Measurements from ENCODE around the gene KCNMA1. TPM values are rescaled to one million over a fixed set of nuclear protein-coding genes. Genes with fewer than 3 reads are reported as not detected.
"Not testable (repeated sequence)": the region's sequence is repeated elsewhere in the genome, so short reads cannot be mapped to it uniquely, and the experiment has no call there.

KCNMA1 gene
- total RNA-seq, 8 experiments from 2014 or later, result 4.3 to 81.4 (median 17.3) TPM

DNA sequence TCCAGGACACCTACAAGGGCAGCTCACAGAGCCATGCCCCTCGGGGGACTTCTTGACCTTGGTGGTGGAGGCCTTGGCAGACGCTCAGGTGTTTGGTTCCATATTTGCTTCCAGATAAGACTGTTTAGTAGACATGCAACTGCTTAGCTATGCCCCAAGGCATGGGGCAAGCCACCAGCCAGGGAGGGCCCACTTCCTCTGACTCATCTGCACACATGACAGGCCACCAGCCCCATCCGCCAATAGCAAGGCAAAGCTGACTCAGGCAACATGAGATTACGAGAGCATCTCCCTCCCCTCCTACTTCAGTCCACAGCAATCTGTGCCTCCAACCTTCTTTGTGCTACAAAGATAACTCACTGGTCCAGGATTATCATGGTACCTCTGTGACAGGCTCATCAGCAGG is 54.9 kb downstream of the KCNMA1 start:
- peak; percentile 18 to 92 (median 67) for ATAC-seq (replicated peaks in 6 of 8)
- H3K27ac ChIP-seq, result no peak overlapping the region
- H3K4me3 ChIP-seq, result no peak overlapping the region
- H3K4me1 ChIP-seq (replicated peaks in 1 of 2), result peaks cover 12 to 14% of the 10 kb centered on the region in 2 donors
- WGBS, 10 experiments, result 18 to 100% (median 87%) methylated on average over 2 to 3 of the region's 4 CpGs; no CpG with 5 or more reads in 4 of the 10 experiments
- in situ Hi-C loops (cut with MboI; ENCODE audit: low pct_unique_long_range_greater_than_20kb in 2 of 9, low sequenced_read_pairs in 9 of 9, unreplicated experiment in 9 of 9), result no loop called here

GRCh38 chr10:77581738-77582137 is 55.9 kb downstream of the KCNMA1 start:
- Histone ChIP-seq H3K4me3 (no peak overlapping the region), H3K27ac (no peak overlapping the region), H3K4me1 (replicated peaks in 1 of 2) (peaks cover 5 to 6% of the 10 kb centered on the region in 2 donors)
- in situ Hi-C loops (cut with MboI; ENCODE audit: low pct_unique_long_range_greater_than_20kb in 2 of 9, low sequenced_read_pairs in 9 of 9, unreplicated experiment in 9 of 9), result no loop called here
- ATAC-seq (replicated peaks in 6 of 8), result peak in 1 of 8 experiments; percentile 13
- WGBS, 10 experiments, result 90 to 100% (median 95%) methylated on average over 1 to 4 of the region's 4 CpGs; no CpG with 5 or more reads in 5 of the 10 experiments

DNA sequence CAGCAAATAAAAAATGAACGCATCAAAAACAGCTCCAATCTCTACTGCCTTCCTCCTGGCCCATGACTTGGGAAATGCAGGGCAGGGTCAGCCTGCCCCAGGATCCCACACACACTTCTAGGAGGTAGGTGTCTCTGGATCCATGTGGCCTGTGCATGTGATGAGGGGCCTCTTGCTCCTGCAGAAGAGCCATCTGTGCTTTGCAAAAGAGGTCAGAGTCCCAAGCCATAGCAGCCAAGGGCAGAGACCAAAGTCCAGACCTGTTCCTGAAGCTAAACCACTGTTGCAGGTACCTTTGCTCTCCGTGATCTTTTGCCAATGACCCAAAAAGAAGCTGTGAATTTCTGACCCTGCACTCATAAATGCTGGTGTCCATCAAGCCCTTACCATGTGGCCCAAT is 57.1 kb downstream of the KCNMA1 start:
- Histone ChIP-seq H3K27ac (no peak overlapping the region), H3K4me1 (replicated peaks in 1 of 2) (peaks cover 4 to 5% of the 10 kb centered on the region in 2 donors), H3K4me3 (no peak overlapping the region)
- in situ Hi-C loops (cut with MboI; ENCODE audit: low pct_unique_long_range_greater_than_20kb in 2 of 9, low sequenced_read_pairs in 9 of 9, unreplicated experiment in 9 of 9), result no loop called here
- no peak for ATAC-seq (replicated peaks in 6 of 8)
- 57 to 100% (median 85%) methylated on average over 1 of the region's 2 CpGs; no CpG with 5 or more reads in 4 of the 10 experiments for WGBS, 10 experiments

DNA sequence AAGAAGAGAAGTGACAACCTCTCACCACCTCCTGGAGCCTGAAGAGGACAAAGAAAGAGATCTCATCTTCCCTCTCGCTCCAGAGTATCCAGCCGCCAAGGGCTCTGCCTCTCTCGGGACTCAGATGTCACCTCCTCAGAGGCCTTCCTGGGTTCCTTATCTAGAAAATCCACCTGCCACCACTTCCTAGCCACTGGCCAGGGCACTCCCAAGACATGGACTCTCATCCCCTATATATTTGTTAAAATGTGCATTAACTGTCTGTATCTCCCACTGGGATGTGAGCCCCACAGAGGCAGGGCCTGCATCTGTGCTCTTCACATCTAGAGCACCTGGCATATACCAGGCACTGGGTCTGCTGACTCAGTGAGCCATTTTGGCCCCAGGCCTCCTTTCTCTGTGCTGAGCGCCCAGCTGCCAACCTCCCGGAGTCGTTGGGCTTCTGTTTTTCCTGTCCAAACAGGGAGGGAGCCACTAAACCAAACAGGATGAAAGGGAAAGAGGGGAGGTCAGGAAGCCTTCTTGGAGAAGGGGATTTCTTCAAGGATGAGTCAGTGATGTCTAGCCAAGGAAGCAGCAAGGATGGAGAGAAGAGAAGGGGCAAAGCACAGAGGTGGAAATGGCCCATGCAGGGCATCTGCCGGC is 58.9 kb downstream of the KCNMA1 start:
- H3K27ac ChIP-seq, result no peak overlapping the region
- WGBS, 10 experiments, result 53 to 100% (median 79%) methylated on average over 1 to 6 of the region's 7 CpGs; no CpG with 5 or more reads in 3 of the 10 experiments
- in situ Hi-C loops (cut with MboI; ENCODE audit: low pct_unique_long_range_greater_than_20kb in 2 of 9, low sequenced_read_pairs in 9 of 9, unreplicated experiment in 9 of 9), result no loop called here
- H3K4me3 ChIP-seq, result no peak overlapping the region
- no peak for ATAC-seq (replicated peaks in 6 of 8)
- no peaks in the 10 kb centered on the region for H3K4me1 ChIP-seq (replicated peaks in 1 of 2)

GRCh38 chr10:77577666-77578229 is 59.9 kb downstream of the KCNMA1 start:
- in situ Hi-C loops (cut with MboI; ENCODE audit: low pct_unique_long_range_greater_than_20kb in 2 of 9, low sequenced_read_pairs in 9 of 9, unreplicated experiment in 9 of 9), result no loop called here
- Histone ChIP-seq H3K27ac (no peak overlapping the region), H3K4me3 (no peak overlapping the region), H3K4me1 (replicated peaks in 1 of 2) (no peaks in the 10 kb centered on the region)
- WGBS, 10 experiments, result no CpG with 5 or more reads among the region's 1 CpG
- no peak for ATAC-seq (replicated peaks in 6 of 8)

DNA sequence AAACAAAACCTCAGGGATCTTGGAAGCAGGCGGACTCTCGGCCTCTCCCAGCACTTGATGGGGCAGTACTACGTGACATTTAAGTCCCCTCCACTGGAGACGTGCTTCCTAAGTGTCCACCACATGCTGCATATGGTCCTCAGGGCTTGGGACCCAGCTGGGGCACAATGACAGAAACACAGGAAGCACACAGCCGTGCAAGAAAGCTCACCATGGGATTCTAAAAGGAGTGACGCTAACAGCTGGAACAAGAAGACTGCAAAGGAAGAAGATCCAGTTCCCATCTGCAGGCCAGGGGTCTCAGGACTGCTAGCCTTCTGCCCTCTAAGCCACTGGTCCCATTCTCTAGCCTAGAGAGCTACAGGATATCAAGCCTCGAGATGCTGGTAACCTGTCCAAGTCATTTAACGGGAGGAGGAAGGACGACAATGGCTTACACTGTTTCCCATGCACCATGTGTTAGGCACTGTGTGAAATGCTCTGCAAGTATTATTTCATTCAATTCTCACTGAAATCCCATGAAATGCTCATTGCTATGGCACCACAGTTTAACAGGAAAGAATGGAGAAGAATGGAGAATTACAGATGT is 61.1 kb downstream of the KCNMA1 start:
- in situ Hi-C loops (cut with MboI; ENCODE audit: low pct_unique_long_range_greater_than_20kb in 2 of 9, low sequenced_read_pairs in 9 of 9, unreplicated experiment in 9 of 9), result no loop called here
- no peak for ATAC-seq (replicated peaks in 6 of 8)
- Histone ChIP-seq H3K4me1 (replicated peaks in 1 of 2) (no peaks in the 10 kb centered on the region), H3K4me3 (no peak overlapping the region), H3K27ac (no peak overlapping the region)
- WGBS, 10 experiments, result 60 to 100% (median 80%) methylated on average over 1 to 7 of the region's 9 CpGs; no CpG with 5 or more reads in 5 of the 10 experiments

- 33 to 100% (median 80%) methylated on average over 1 to 4 of the region's 4 CpGs; no CpG with 5 or more reads in 4 of the 10 experiments for WGBS, 10 experiments
- no peaks in the 10 kb centered on the region for H3K4me1 ChIP-seq (replicated peaks in 1 of 2)
- ATAC-seq (replicated peaks in 6 of 8), result no peak
- no peak overlapping the region for H3K4me3 ChIP-seq
- in situ Hi-C loops (cut with MboI; ENCODE audit: low pct_unique_long_range_greater_than_20kb in 2 of 9, low sequenced_read_pairs in 9 of 9, unreplicated experiment in 9 of 9), result no loop called here
- no peak overlapping the region for H3K27ac ChIP-seq
These were observed 61.6 kb downstream of the KCNMA1 start for GRCh38 chr10:77576007-77576367.

- 61 to 89% (median 73%) methylated on average over 1 to 7 of the region's 10 CpGs; no CpG with 5 or more reads in 2 of the 10 experiments for WGBS, 10 experiments
- in situ Hi-C loops (cut with MboI; ENCODE audit: low pct_unique_long_range_greater_than_20kb in 2 of 9, low sequenced_read_pairs in 9 of 9, unreplicated experiment in 9 of 9), result no loop called here
- no peak overlapping the region for H3K4me3 ChIP-seq
- H3K27ac ChIP-seq, result no peak overlapping the region
- H3K4me1 ChIP-seq (replicated peaks in 1 of 2), result no peaks in the 10 kb centered on the region
- no peak for ATAC-seq (replicated peaks in 6 of 8)
These were observed 62.2 kb downstream of the KCNMA1 start for GRCh38 chr10:77575271-77576006.

DNA sequence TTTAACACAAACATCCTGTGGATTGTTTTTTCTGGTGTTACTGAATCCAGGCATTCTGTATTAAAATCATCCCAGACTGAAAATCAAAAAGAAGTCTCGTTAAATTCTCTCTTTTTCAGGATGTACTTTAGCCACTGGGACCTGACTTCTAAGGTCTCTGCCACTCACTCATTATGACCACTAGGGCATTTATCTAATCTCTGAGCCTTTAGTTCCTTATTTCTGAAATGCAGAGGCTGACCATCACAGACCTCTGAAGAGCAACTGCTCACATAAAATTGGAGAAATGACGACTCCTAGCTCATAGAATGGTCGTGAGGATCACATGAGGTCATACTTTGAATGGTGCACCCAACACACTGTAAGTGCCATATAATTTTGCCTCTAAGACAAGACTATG is 63.2 kb downstream of the KCNMA1 start:
- ATAC-seq (replicated peaks in 6 of 8), result peak in 2 of 8 experiments; percentile 21 to 28
- Histone ChIP-seq H3K4me3 (no peak overlapping the region), H3K27ac (no peak overlapping the region), H3K4me1 (replicated peaks in 1 of 2) (no peaks in the 10 kb centered on the region)
- 33 to 89% (median 76%) methylated on average over 1 to 3 of the region's 3 CpGs; no CpG with 5 or more reads in 3 of the 10 experiments for WGBS, 10 experiments
- in situ Hi-C loops (cut with MboI; ENCODE audit: low pct_unique_long_range_greater_than_20kb in 2 of 9, low sequenced_read_pairs in 9 of 9, unreplicated experiment in 9 of 9), result no loop called here

DNA sequence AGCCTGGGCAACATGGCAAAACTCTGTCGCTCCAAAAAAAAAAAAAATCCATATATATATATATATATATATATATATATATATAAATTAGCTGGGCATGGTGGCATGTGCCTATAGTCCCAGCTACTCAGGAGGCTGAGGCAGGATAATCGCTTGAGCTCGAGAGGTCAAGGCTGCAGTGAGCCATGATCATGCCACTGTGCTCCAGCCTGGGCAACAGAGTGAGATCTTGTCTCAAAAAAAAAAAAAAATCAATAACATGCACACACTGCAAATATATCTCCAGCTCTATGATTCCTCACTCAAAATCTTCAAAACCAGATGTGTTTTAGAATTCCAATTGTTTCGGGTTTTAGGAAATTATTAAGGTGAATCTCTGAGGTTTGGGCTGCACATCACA is 65.1 kb downstream of the KCNMA1 start:
- H3K4me1 ChIP-seq (replicated peaks in 1 of 2); H3K4me3 ChIP-seq; in situ Hi-C loops (cut with MboI; ENCODE audit: low pct_unique_long_range_greater_than_20kb in 2 of 9, low sequenced_read_pairs in 9 of 9, unreplicated experiment in 9 of 9); H3K27ac ChIP-seq; ATAC-seq (replicated peaks in 6 of 8): not testable (repeated sequence)
- 63 to 100% (median 75%) methylated on average over 1 to 3 of the region's 4 CpGs; no CpG with 5 or more reads in 6 of the 10 experiments for WGBS, 10 experiments

DNA sequence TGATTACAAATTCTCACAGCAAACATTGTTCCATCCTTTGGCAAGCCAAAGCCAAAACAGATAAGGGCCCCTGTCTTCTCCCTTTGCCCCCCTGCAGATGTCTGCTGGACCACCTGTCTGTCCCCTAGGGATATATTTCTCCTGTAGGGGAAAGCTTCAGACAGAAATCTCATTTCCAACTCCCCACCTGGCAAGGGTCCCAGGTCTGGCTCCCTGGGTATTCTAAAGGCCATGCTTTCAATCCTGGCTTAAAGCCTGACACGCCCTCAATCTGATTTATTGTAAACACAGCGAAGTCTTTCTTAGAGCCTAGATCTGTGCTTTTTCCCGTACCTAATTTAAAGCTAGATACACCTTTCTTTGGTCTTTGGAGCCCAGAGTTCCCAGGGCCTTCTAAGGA is 66.1 kb downstream of the KCNMA1 start:
- H3K27ac ChIP-seq, result no peak overlapping the region
- no peak for ATAC-seq (replicated peaks in 6 of 8)
- in situ Hi-C loops (cut with MboI; ENCODE audit: low pct_unique_long_range_greater_than_20kb in 2 of 9, low sequenced_read_pairs in 9 of 9, unreplicated experiment in 9 of 9), result no loop called here
- WGBS, 10 experiments, result 33 to 100% (median 80%) methylated on average over 1 to 3 of the region's 3 CpGs; no CpG with 5 or more reads in 2 of the 10 experiments
- no peak overlapping the region for H3K4me3 ChIP-seq
- H3K4me1 ChIP-seq (replicated peaks in 1 of 2), result no peaks in the 10 kb centered on the region

DNA sequence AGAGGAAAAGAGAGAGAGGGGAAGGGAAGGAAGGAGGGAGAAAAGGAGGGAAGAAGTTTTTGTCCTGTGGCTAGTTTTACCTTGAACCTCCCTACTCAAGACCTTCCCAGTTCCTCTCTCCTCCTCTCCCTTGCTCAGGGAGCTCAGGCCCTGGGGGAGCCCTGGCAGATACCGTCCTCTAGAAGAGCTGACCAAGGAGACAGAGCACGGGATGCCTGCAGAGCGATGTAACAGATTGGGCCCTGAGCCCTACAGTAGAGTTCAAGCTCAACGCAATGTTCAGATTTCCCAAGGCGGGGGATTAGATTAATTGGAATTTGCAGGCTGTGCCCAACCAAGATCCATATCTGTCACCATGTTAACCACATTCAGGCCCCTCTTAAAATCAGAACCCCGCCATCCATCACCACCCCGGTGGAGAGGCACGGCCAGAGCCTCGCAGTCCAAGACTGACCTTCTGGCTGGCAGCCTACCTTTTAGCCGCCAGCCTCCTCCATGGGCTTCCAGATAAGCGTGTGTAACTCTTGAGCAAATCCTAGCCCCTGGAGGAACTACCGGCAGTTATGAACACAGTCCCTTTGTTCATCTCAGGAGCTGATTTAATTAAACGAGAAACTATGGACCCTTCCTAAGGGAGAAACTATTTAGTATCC is 70.6 kb downstream of the KCNMA1 start:
- in situ Hi-C loops (cut with MboI; ENCODE audit: low pct_unique_long_range_greater_than_20kb in 2 of 9, low sequenced_read_pairs in 9 of 9, unreplicated experiment in 9 of 9), result no loop called here
- no peak for ATAC-seq (replicated peaks in 6 of 8)

More for the DNA sequence above, 70.6 kb downstream of the KCNMA1 start:
- WGBS, 10 experiments, result 65 to 95% (median 85%) methylated on average over 1 to 11 of the region's 13 CpGs; no CpG with 5 or more reads in 2 of the 10 experiments
- Histone ChIP-seq H3K4me1 (replicated peaks in 1 of 2) (peaks cover 0 to 2% of the 10 kb centered on the region in 2 donors), H3K4me3 (no peak overlapping the region), H3K27ac (no peak overlapping the region)
